HuH-7.5 (cell line): ENCODE results near the gene RTN4R.

Experiments
- DNase-seq: peaks from one replicate; pipeline ENCODE4 v3.0.0; 2011; ENCODE audit warnings: low spot score

The RTN4R gene

DNA sequence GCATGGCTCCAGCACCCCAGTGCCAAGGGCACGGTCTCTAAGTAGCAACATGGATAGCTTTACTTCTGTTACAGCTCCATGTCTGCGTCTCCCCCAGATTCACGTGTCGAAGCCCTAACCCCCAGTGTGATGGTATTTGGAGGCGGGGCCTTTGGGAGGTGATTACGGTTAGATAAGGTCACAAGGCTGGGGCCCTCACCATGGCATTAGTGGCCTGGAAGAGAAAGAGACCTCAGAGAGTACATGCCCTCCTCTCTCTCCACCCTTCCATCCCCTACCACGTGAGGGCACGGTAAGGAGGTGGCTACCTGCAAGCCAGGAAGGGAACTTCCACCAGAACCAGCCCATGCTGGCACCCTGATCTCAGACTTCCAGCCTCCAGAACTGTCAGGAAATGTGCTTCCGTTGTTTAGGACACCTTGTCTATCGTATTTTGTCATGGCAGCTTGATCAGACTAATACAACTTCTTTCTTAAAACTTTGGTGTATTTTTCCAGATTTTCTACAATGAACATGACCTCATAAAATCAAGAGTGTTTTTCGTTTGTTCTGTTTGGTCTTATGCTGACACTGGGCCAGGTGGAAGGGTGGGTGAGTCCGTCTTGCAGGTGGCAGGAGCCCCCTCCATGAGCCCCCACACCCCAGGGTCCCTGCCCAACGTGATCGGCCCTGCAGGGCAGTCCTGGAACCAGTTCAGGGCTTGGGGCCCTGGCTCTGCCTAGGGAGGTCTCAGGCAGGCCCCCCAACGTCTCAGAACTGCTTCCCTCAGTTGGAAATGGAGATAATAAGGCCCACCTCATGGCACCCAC, 10.7 kb downstream of the RTN4R start:
- no peak for DNase-seq

DNA sequence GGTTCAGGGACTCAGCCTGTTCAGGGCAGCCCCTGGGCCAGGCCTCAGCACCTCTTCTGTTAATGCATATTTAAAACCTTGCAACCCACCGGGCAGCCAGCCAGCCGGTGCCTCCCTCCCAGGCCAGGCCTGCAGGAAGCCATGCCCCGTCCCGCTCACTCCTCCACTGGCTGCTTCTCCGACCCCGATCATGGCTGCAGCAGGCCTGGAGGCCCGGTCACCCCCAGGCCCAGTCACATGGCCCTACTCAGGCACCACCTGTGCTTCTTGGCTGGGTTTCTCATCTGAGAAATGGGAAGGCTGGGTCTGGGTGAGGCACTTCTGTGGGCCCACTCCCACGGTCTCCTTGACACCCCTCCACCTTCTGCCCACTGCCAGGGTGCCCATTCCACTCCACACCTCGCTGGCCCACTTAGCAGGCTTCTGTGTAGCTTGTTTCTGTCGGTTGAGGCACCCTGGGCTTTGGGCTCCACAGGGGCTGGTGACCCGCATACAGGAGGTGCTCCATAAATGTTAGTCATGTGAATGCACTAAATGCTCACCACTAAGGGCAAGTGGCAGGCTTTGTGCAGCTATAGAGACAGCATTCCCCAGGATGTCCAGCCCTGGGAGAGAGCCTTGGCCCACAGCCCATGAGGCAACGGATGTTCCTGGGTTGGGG, 11.4 kb downstream of the RTN4R start:
- DNase-seq = no peak

DNA sequence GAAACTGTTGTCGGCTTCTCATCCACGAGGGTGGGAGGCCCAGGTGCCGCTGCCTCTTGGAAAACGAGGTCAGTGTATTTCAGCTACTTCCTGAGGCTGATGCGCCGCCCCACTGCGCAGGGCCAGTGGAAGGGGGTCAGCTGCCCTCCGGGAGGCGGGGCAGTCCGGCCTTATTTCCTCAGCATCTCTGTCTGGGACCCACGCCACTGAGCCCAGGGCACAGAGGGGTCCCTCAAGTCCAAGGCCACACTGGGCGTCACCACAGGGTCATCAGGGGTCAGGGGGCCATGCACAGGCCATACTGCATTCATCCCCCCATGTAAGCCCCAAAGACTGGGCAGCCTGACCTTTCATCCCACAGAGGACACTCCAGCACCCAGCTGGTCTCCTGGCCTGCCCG, 12.1 kb downstream of the RTN4R start:
- DNase-seq = no peak

DNA sequence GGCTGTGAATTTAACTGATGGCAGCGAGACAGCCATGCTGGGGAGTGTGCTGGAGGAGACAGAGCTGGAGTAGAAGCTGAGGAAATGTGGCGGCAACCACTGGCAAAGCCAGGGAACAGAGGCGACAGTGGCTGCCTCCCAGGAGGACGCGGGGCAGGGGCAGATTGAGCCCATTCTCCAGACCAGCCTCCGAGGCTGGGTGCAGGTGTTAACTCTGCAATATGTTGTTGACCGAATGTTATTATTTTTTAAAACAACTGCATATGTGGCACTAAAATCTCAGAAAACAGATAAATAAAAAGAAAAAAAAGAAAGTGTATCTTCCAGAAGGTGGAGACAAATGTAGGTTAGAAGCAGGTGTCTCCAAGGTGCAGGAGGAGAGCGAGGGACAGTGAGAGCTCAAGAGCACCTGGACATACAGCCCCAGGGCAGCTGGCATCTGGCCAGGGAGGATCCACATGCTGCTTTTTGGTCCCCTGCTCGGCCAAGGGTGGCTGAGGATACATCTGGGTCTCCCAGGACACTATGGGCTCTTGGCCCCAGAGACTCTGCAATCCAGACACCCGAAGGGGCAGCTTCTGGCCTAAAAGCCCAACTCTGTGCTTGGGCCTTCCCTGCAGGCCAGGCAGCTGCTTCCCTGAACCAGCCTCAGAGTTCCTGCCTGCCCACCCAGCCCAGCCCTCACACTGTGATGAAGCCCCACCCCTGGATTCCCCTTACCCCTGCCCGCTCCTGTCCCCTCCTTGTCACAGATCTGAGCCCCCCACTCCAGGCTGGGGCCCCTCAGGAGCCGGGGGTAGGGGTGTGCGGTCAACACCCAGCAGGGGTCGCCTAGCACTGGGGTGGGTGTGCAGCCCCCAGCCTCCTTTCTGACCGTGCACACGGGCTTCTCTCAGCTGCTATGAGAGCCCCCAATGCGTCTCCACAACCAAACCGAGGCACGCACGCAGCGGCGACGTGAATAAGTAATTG, 12.9 kb downstream of the RTN4R start:
- DNase-seq = no peak

DNA sequence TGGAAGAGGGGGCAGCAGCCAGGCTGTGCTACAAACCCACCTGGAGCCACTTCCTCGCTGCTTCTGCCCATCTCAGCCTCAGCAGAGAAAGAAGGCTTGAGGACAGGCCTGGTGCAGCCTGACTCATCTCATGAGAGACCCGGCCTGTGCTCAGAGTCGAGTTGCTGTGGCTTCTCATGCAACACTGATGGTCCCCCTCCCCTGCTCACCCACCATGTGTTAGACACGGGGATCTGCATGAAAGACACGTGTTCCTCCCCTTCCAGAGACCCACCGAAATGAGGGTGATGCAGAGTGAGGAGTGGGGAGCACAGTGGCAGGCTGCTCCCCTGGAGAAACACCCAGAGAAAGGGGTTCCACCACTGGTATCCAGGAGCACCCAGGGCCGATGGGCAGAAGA, 15.0 kb downstream of the RTN4R start:
- no peak for DNase-seq

DNA sequence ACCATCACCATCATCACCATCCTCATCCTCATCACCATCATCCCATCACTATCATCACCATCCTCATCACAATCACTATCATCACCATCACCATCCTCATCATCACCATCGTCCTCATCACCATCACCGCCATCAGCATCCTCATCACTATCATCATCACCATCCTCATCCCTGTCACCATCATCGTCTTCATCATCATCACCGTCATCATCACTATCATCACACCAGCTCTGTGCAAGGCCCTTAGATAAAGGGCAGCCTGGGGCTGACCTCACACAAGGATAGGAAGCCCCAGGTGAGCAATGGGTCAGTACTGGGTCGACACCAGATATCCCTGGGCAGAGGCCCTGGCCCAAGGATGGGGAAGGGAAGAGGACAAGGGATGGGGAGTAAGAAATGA, 16.1 kb downstream of the RTN4R start:
- DNase-seq = no peak

DNA sequence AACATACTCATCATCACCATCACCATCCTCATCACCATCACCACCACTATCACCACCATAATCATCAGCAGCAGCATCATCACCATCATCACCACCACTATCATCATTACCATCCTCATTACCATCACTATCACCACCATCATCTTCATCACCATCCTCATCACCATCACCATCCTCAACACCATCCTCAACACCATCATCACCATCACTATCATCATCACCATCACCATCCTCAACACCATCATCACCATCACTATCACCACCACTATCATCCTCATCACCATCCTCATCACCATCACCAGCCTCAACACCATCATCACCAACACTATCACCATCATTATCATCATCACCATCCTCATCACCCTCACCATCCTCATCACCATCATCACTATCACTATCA, 16.6 kb downstream of the RTN4R start:
- no peak for DNase-seq

DNA sequence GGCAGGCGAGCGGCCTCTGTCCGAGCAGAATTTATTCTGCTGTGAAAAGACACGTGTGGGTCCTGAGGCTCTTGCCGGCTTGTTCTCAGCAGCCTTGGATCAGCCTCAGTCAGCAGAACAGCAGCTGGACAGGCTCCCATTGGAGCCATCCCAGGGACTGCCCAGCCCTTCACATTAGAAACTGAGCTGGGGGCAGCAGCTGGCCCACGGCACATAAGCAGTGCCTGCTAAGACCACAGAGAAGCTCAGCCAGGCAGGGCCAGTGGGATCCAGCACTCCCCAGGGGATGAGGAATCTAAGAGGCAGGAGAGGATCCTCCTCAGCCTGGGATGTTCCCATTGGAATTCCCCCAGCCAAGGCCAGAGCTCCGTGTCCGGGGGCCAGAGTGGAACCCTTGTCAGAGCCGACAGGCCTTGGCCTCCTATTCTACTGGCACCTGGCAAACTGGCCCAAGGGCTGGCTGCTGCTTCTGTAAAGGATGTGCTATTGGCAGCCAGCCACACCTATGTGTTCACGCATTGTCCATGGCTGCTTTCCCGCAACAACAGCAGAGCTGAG, 18.2 kb downstream of the RTN4R start:
- DNase-seq = no peak

DNA sequence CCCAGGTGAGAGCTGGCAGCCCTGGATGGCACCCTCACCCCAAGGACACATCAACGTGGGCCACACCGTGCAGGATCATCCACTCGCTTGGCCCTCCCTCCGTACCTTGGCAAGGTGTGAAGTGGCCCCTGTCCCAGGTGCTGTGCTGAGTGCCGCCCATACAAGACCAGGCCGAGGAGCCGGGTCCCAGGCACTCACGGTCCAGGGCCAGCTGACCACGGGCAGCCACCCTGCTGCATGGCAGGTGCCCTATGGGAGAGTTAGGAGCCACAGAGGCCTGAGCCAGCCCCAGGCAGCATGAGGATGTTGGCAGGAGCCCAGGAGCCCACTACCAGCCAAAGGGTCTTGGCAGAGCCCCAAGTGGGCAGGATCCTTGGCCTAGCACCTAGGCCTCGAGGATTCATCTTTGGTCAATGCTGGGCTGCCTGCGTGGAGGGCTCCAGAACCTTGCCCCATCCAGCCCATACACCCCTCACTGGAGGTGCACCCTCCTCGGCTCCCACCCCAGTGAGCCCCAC, 19.6 kb downstream of the RTN4R start:
- DNase-seq = no peak

DNA sequence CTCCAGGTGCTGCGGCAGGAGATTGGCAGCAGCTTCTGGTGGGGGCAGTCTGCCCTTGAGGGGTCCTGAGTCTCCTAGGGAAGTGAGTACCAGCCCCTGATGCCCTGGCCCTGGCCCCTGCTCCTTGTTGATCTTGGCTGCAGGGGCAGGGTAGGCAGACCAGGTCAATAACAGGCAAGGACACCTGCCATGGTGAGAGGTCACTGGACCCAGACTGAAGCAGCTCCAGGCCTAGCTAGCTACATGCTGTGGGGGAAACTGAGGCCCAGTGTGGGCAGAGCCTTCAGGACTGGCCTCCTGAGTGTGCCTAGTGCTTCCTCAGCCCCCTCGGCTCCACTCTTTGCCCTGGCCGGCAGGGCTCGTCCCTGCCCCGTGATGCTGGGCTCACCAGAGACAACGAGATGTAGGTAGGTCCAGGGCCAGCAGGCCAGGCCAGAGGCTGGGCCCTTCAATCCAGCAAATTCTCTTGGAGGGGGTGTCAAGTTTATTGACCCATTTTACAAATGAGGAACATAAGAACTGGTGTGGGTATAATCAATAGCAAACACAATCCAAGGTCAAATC, 20.4 kb downstream of the RTN4R start:
- DNase-seq = no peak

DNA sequence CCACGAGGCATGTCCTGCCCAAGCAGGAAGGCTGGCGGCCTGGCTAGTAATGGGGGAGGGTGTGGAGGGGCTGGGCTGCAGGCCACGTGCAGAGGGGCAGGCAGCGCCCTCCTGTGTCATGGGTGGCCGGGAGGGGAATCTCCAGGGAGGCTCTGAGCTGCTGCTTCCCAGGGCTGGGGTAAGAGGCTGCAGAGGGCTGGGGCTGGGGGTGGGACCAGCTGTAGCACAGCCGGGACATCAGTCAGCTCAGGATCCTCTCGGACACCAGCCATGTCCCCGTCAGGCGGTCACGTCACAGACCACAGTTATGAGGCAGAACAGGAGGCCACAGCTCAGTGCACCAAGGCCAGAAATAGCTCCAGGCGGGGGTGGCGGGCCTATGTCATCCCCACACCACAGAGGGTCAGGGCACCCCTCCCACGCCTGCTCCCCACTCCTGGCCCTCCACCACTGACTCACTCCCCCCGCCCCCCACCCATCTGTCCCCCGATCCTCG, 21.1 kb downstream of the RTN4R start:
- no peak for DNase-seq

DNA sequence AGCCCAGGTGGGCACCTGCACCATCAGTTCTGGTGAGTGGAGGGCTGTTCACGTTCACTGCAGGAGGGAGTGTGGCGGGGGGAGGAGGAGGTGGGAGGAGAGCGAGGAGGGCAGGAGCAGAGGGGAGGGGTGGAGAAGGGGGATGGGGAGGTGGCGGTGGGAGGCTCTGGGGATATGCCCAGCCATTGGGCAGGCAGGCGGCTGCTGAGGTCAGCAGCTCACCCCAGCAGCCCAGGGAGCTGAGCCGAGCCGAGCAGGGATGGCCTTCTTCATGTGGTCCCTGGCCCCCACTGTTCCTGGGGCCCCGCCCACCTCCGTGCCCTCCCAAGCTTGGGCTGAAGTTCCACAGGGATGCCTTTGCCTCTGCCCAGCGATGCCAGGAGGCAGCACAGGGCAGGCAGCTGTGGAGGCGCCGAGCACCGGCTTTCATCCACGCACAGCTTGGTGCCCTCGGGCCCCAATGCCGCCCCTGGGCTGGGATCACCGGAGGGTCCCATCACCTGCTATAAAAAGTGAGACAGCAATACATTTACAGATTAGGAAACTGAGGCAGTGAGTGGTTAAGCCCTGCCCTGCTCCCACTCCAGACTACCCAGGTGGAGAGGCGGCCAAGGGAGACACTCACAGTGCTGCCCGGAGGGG, 21.6 kb downstream of the RTN4R start:
- DNase-seq = no peak

DNA sequence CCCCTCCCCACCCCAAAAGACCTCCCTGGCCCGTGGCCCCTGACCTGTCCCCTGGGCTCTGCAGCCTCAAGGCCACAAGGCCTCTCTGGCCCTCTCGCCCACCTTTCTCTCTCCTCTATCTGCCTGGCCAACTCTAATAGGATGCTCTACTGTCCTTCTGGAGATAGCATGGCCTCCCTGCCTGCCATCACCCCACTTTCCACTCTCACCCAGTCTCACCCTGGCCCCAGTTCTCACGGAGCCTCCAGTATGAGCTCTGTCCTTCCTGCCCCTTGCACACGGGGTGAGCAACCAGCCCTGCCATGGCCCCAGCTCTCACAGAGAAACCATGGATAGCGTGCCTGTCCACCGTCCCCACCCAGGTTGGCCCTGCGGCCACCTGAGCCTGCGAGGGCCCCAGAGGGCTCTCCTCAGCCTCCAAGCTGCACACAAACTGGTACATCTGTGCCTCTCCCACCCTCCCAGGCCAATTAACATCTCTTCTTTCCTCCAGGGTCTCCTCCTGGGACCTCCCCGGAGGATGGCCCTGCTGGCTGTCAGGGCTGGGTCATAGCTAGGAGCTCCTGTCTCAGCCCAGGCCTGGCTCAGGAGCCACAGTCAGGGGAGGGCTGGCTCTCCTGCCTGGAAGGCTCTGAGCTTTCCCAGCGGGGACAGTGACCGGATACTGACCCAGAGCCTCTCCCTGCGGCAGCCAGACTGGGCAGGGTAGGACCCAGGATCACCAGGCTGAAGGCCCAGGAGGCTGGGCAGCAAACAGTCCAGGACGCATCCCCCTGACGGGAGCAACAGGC, 22.3 kb downstream of the RTN4R start:
- no peak for DNase-seq

DNA sequence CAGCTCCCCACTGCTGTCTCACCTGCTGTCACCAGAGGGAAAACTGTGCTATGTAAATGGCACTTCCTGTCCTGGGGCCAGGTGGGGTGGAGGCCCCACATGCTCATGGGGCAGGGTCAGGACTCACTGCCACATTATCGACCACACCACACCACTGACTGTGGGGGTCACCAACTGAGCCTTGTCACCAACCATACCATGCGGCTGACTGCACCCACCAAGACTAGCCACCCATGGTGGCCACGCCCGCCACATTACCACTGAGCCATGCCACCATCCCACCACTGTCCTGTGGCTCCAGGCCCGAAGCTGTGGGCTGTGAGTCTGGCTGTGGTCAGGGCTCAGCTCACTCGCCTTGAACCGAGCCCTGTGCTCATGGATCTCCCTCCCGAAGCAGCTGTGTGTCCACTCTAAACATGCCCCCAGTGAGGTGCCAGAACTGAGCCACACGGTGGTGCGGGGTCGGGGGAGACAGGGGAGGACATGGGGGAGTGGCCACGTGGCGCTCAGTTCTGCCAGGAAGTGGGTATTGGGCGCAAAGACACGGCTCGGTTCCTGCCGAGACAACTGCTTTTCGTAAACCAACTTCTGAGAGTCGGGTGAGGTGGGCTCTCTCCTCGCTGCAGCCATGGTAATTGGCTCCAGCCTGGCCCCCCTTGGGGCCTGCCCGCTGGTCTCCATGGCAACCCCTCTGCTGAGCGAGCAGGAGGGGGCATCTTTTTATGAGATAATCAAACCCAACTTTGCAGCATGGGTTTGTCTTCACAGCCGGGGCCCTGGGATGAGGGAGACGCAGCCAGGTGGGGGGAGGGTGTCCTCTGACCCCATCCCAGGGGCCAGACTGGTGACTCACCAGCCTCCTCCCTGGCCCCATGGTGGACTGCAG, 23.2 kb downstream of the RTN4R start:
- DNase-seq = no peak

DNA sequence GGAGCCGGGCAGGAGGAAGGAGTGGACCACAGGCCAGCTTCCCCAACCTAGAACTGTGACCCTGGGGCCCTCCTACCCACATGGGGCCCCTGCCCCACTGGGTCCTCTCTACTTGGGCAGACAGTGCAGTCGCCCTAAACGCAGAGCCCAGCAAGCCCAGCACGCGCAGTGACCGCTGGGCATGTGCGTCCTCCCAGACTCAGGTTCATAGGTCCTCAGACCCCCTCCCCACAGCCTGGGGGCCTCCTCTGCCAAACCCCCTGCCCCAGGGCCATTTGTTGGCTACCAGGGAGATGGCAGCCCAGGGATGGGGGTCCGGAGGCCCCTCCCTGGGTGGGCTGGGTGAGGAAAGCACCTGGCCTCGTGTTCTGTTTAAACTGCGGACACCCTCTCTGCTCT, 23.9 kb downstream of the RTN4R start:
- no peak for DNase-seq

DNA sequence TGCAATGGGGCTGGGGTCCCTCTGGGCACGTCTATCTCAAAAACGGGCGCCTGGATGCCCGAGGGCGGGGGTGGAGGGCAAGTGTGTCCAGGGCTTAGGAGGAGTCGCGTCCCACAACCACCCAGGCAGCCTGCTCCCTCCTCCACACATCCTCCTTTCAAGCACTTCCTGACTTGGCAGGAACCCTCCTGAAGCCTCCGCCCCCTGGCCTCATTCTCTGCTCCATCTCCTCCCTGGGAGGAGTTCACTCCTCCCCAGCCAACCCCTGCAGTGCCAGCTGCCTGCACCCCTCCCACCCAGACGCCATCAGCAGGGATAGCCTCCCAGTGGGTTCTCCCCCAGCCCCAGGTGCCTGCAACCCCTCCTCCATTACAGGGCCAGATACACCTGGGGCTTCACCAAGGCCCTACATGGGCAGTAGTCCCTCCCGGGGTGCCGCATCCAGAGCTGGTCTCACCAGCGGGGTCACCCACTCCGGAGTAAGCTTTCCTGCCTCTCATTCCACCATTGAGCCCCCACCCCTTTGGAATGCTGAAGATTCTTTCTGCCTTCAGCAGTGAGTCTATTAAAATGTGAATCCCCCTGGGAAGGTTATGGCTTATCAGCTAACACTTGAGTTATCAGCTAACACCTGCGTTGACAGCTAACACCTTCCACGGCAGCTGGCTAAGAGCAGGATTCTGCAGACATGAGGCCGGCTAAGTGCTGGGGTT, 24.4 kb downstream of the RTN4R start:
- DNase-seq = no peak

DNA sequence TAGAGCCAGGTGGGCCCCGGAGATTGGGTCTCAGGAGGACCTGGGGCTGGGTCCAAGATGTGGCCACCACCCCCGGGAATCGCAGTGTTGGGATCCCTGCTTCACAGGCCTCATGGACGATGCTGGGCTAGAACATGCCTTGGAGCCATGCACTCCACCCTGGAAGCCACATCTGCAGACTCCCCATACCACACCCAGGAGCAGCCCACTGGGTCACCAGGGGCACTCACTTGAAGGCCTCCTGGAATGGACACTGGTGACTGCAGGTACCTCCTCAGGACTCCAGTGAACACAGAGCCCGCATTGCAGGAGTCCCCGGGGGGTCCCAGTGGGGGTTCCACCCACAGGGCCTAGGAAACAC, 25.0 kb downstream of the RTN4R start:
- DNase-seq = no peak

DNA sequence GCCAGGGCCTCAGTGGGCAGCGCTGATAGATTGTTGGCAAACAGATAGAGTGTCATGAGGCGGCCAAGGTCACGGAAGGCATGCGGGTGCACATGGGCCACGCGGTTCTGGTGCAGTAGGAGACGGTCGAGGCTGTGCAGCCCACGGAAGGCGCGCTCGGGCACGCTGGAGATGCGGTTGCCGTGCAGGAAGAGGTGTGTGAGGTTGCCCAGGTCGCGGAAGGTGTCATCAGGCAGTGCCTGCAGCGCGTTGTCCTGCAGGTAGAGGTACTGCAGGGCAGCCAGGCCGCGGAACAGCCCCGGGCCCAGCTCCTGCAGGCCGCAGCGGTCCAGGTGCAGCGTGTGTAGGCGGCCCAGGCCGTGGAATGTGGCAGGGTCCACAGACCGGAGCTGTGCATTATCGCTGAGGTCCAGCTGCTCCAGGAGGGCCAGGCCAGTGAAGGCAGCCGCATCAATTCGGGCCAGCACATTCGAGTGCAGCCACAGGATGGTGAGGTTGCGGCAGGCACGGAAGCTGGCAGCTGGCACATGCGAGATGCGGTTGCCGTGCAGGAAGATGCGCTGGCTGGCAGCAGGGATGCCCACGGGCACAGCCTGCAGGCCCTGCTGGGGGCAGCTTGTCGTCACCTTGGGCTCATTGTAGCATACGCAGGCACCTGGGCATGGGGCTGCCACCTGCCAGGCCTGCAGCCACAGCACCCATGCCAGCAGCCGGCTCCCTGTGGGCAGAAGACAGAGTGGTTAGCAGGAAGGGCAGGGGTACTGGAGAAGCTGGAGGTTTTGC, 25.5 kb downstream of the RTN4R start:
- no peak for DNase-seq
